Dermis blood vessel endothelial cell (primary cell): ENCODE measurements around the gene MED16. TPM values are rescaled to one million over a fixed set of nuclear protein-coding genes. Genes with fewer than 3 reads are reported as not detected.

Source experiments
- DNase-seq: peaks from one replicate; pipeline ENCODE4 v3.0.0; 2010
- total RNA-seq: library from RNA; depleted of rRNA; stranded (reverse); fragments of >200 nt; gene quantifications from 2 replicates; pipeline ENCODE4 v1.2.3, GENCODE V29; 2014

The MED16 gene
- total RNA-seq, 1 donor from 2014 or later: 40.5 TPM

DNA sequence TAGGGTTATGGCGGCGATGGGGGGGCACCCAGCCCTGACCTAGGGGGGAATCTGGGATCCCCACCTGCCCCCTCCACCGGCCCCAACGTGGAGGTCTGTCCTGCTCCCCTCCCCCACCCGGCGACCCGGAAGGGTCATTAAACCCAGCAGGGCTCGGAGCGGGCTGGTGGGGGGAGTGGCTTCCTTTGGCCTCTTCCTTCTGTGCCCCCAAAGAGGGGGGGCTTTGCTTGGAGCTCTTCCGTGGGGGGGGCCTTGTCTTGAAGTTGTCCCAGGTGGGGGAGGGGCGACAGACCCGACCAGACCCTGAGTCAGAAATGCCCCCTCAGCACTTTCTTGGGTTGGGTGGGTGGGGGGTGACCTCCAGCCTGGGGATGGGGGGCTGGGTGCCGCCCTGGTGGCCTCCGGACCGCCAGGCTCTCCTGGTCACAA lies 34.4 kb upstream of the MED16 start:
- no peak for DNase-seq

DNA sequence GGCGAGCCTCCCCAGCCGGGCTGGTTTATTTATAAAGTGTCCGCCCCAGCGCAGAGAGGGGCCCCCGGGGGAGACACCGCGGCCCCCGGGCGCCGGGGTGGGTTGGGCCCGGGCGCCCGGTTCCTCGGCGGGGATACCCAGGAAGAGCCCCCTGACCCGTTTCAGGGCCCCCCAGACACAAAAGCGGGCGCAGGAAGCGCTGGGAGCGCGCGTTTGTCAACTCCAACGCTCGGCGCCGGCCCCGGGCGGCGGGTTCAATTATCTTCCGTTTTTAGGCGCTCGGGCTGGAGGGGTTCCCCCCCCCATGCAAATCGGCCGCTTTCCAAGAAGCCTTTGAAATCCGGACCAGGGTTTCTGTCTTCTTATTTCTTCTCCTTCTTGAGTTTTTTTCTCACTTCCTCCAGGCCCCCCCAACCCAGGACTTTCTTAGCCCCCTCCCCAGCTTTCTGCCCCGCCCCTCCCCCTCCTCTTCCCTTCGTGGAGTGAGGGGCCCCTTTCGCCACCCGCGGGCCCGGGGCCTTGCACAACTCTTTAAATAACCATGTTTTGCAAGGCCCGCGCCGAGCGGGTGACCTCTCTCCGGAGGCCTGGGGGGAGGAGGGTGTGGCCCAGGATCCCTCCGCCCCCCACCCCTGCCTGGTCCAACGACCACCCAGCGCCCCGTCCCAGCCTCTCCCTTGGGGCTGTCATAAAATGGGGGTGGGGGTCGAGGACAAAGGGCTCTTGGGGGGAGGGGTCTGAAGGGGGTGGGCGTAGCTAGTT lies 33.8 kb upstream of the MED16 start:
- DNase-seq: no peak

- DNase-seq: no peak
Measured at GRCh38 chr19:926323-926588, 33.3 kb upstream of the MED16 start.

DNA sequence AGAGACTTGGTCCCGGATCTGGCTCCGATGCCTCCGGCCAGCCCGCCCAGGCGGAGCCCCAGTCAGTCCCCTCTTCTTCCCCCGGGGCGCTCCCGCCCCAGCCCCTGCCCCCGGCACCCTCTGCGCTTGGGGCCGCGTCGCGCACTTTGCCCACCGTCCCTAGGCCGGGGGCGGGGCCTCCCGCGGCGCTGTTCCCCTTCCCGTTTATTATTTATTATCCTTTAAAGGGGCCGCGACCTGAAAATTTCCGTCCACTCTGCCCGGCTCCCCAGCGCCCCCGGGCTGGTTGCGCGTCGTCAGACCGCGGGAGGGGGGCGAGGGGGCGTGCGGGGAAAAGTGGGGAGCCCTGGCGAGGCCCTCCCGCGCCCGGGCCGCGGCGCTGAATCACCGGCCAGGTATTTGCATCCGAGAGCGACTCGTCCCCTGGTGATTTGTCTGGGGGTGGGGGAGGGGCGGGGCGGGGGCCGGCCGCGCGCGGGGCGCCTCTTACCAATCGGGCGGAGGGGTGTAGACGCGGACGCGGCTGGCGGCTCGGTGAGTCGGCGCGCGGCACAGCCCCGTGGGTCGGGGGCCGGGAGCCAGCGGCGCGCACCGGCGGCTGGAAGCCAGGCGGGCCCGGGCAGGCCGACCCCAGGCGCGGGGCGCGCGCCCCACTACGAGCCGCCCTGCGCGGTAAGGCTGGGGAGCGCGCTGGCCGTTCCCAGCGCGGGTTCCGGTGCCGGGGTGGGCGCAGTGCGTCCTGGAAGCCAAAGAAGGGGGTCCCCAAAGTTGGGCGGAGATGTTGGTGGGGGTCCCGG lies 32.7 kb upstream of the MED16 start, which contains the start of gene ARID3A:
TSS of gene ARID3A (plus strand) at position 510 of the 797 bp plus-strand sequence. CDS start 3,494 bp downstream, outside the sequence.
- peak; percentile 81 for DNase-seq

DNA sequence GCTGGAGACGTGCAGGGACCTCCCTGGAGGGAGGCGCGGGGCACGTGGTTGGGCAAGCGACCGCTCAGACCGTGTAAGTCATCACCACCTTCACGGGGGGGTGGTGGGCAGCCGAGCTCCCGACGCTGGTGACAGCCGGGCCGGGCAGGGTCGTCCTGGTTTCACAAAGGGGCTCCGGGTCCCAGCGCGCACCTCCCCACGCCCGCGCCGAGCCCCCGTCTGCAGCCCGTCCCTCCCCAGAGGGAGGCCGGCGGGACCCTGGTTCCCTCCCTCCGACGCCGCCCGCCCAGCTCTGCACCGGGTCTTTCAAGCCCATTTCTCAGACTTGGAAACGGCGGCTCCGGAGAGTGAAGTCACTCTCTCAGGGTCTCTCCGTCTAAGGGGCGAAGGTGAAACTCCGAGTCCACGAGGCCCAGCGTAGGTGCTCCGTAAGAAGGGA lies 32.1 kb upstream of the MED16 start:
- DNase-seq: no peak

DNA sequence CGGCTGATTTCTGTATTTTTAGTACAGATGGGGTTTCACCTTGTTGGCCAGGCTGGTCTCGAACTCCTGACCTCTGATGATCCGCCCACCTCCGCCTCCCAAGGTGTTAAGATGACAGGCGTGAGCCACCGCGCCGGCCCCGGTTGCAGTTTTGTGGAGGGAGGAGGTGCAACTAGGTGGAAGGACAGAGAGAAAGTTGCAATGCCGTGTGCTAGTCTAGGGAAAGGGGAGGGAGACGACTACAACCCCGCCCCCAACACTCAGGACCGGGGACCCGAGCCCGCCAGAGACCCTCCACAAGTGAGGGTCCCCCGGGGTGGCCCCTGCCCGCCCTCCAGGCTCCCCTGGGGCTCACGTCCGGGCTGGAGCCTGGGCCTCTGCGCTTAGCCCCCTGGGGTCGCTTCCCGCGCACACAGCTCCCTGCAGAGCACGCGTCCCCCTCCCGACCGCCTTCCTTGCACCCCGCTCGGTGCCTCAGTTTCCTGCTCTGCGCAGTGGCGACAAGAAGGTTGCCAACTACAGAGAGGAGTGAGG lies 31.6 kb upstream of the MED16 start:
- DNase-seq: no peak

DNA sequence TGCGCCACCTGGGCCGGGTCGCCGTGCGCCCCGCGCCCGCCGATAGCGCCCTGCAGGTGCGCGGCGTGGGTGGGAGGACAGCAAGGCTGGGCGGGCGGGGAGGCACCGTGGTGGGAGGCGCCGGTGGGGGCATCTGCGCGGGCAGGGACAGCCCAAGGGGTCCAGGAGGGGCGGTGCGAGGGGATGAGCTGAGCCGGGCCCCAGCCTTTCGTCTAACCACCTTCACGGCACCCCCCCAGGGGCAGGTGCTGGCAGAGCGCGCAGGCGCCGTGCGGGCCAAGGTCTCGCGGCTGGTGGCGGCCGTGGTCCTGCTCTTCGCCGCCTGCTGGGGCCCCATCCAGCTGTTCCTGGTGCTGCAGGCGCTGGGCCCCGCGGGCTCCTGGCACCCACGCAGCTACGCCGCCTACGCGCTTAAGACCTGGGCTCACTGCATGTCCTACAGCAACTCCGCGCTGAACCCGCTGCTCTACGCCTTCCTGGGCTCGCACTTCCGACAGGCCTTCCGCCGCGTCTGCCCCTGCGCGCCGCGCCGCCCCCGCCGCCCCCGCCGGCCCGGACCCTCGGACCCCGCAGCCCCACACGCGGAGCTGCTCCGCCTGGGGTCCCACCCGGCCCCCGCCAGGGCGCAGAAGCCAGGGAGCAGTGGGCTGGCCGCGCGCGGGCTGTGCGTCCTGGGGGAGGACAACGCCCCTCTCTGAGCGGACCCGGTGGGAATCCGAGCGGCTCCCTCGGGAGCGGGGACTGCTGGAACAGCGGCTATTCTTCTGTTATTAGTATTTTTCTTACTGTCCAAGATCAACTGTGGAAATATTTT lies 27.3 kb upstream of the MED16 start:
- DNase-seq: no peak

DNA sequence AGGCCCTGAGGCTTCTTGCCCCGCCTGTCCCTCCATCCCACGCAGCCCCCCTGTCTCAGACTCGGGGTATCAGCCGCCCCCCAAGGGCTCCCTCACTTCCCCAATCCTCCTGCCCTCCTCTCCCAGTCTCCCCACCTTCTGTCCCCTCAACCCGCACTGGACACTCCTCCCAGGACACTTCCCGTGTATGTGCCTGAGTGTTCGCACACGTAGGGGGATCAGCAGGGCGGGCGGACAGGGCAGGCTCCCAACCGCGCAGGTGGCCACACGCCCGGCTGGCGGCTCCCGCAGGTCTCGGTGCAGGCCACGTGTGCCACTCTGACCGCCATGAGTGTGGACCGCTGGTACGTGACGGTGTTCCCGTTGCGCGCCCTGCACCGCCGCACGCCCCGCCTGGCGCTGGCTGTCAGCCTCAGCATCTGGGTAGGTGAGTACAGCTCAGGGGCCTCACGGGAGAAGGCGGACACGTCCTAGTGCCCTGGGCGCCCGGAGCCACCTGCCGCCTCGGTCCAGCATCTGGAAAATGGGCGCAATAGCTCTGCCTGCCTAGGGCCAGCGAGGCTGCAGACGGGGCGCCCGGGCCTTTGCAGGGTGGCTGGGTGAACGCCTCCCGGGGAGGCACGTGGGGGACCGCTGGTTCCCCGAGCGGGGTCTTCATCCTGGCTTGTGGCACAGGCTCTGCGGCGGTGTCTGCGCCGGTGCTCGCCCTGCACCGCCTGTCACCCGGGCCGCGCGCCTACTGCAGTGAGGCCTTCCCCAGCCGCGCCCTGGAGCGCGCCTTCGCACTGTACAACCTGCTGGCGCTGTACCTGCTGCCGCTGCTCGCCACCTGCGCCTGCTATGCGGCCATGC lies 26.4 kb upstream of the MED16 start:
- DNase-seq: no peak

- no peak for DNase-seq
Measured at GRCh38 chr19:918481-919198, 25.7 kb upstream of the MED16 start.

- DNase-seq: no peak
Measured at GRCh38 chr19:918152-918437, 25.1 kb upstream of the MED16 start.

DNA sequence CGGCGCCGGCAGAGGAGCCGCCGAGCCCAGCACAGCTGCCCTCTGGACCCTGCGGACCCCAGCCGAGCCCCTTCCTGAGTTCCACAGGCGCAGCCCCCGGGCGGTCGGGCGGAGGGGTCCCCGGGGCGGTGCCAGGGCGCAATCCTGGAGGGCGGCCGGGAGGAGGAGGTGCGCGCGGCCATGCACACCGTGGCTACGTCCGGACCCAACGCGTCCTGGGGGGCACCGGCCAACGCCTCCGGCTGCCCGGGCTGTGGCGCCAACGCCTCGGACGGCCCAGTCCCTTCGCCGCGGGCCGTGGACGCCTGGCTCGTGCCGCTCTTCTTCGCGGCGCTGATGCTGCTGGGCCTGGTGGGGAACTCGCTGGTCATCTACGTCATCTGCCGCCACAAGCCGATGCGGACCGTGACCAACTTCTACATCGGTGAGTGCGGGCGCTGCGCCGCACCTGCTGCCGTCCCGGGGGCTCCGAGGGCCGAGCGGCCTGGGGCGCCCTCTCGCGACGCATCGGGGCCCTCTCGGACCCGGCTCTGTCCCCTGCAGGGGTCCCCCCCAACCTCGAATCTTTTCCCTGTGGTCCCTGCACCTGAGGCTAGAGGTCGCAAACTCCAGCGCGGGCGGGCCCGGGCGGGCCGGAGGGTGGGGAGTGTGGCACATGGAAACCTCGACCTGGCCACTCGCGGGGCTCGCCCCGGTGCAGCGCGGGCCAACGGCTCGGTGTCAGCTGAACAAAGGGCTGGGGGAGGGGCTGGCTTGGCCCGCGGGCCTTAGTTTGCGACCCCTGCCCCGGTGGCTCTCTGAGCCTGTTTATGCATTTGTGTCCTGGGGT lies 24.6 kb upstream of the MED16 start, which contains the start of gene KISS1R:
TSS of gene KISS1R (plus strand) at position 11 of the 829 bp plus-strand sequence. CDS start at position 181, 170 bp downstream.
- DNase-seq: peak; percentile 43

- DNase-seq: no peak
Measured at GRCh38 chr19:916645-917322, 23.8 kb upstream of the MED16 start.

DNA sequence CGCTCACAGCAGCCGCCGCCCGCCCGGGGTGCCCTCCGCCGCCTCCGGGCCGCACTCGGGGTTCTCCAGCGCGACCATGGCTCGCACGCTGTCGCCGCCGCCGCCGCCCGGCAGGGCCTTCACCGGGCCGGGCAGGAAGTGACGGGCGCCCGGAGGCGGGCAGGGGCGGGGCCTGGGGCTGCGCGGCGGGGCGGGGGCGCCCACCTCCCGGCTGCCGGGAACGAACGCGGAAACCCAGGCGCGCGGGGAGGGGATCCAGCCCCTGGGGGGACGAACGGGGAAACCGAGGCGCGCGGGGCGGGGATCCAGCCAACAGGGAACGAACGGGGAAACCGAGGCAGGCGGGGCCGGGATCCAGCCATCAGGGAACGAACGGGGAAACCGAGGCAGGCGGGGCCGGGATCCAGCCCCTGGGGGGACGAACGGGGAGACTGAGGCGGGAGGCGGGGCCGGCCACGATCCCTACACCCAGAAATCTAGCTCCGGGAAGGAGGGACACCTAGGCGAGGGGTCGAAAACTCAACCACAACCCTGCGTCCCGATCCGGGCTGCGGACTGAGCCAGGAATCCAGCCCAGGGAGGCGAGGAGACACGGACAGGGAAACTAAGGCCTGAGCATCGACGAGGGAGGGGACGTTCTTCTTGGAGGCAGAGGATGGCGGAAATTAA lies 20.2 kb upstream of the MED16 start, which contains the start of gene R3HDM4:
TSS of gene R3HDM4 (minus strand) at position 140 of the 669 bp plus-strand sequence. CDS start at position 78, 62 bp downstream.
- peak; percentile 72 for DNase-seq

DNA sequence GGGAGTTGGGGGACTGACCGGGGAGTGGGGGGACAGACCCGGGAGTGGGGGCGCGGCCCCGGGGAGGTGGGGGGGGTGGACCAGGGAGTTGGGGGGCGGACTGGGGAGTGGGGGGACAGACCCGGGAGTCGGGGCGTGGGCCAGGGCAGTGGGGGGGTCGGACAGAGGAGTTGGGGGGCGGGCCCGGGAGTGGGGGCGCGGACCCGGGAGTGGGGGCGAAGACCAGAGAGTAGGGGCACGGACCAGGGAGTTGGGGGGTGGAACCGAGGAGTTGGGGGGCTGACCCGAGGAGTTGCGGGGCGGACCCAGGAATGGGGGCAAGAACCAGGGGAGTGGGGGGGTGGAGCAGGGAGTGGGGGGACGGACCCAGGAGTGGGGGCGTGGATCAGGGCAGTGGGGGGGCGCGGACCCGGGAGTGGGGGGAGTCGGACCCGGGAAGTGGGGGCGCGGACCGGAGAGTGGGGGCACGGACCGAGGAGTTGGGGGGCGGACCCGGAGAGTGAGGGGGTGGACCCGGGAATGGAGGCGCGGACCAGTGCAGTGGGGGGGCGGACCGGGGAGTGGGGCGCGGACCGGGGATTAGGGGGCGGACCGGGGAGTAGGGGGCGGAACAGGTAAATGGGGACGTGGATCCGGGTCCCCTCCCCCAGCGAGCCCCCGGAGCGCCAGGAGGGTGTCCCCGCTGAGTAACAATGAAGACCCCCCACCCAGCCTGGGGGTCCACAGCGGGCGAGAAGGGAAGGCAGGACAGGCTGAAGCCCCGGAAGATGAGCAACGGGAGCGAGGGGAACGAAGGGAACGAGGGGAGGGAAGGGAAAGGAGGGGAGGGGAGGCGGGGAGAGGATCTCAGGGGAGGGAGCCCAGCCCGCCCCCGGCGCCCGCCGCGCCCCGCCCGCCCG lies 19.4 kb upstream of the MED16 start:
- DNase-seq: no peak

DNA sequence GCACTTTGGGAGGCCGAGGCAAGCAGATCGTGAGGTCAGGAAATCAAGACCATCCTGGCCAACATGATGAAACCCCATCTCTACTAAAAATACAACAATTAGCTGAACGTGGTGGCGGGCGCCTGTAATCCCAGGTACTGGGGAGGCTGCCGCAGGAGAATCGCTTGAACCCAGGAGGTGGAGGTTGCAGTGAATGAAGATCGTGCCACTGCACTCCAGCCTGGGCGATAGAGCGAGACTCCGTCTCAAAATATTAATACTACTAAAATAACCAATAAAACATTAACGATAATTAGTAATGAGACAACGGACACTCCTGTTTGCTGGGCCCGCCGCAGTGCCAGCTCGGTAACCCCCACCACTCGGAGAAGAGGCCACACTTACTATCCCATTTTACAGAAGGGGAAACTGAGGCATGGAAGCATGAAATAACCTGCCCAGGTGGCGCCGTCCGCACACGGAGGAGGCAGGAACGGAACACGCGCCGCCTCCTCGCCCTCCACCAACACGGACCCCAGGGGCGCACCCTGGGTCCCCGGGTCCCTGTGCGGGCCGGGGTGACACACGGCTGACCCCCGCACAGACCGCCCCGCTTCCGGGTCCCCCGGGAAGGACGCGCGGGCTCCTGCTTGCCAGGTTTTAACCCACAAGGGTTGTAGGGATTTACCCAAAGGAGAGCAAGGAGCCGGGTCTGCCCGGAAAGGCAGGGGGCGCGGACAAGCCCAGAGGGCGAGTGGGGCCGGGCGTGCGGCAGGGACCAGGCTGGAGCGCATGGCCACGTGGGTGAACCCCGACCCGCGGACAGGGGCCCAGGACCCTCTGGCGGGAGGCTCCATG lies 18.4 kb upstream of the MED16 start:
- no peak for DNase-seq

- DNase-seq: no peak
Measured at GRCh38 chr19:907183-907853, 14.3 kb upstream of the MED16 start.
